K562 (cell line): ENCODE data around the gene MGST2. TPM values are rescaled to one million over a fixed set of nuclear protein-coding genes. Genes with fewer than 3 reads are reported as not detected.

Experiments
- AFF4 ChIP-seq: sonication (generic); formaldehyde crosslinking; IDR thresholded peaks from 2 replicates; pipeline ENCODE4 v1.8.0; 2023; ENCODE audit warnings: mild to moderate bottlenecking, missing genetic modification reagents
- ATF3 ChIP-seq, 2 experiments: fragments of 450-650 bp in 1 of 2; sonication (generic) in 1 of 2; formaldehyde crosslinking in 1 of 2; IDR thresholded peaks in 1 of 2; conservative IDR thresholded peaks in 1 of 2; 2 replicates each; pipeline versions ENCODE4 v1.6.1 to v1.8.1; 2016 to 2023; ENCODE audit warnings: mild to moderate bottlenecking in 2 of 2, moderate library complexity in 2 of 2, inconsistent platforms in 1 of 2, missing genetic modification reagents in 1 of 2
- ATF7 ChIP-seq: fragments of 450-650 bp; IDR thresholded peaks from 2 replicates; pipeline ENCODE4 v1.7.1; 2014; ENCODE audit warnings: mild to moderate bottlenecking, moderate library complexity
- CC2D1A ChIP-seq: fragments of 450-650 bp; IDR thresholded peaks from 2 replicates; pipeline ENCODE4 v1.6.1; 2017; ENCODE audit warnings: mild to moderate bottlenecking
- CEBPG ChIP-seq, 3 experiments: fragments of 200-800 bp in 1 of 3; sonication (Bioruptor generic) in 1 of 3; sonication (generic) in 1 of 3; formaldehyde crosslinking in 1 of 3; IDR thresholded peaks in 2 of 3; conservative IDR thresholded peaks in 1 of 3; 2 replicates each; pipeline versions ENCODE4 v1.6.1 to v1.8.0; 2016 to 2022; ENCODE audit warnings: missing compliant biosample characterization in 2 of 3, missing genetic modification characterization in 2 of 3, mild to moderate bottlenecking in 1 of 3, missing genetic modification reagents in 1 of 3
- GABPB2 ChIP-seq: fragments of 250-450 bp; sonication (Bioruptor Pico); conservative IDR thresholded peaks from 2 replicates; pipeline ENCODE4 v1.5.1; 2021; ENCODE audit warnings: mild to moderate bottlenecking
- NFIX ChIP-seq: fragments of 250-450 bp; sonication (Bioruptor Pico); IDR thresholded peaks from 2 replicates; pipeline ENCODE4 v1.4.0; 2020; ENCODE audit warnings: low read depth, mild to moderate bottlenecking, moderate library complexity
- RAD21 ChIP-seq, 2 experiments: fragments of 250-450 bp in 1 of 2; fragments of 450-650 bp in 1 of 2; sonication (Bioruptor Pico) in 1 of 2; formaldehyde crosslinking in 1 of 2; IDR thresholded peaks in 1 of 2; conservative IDR thresholded peaks in 1 of 2; 2 replicates each; pipeline versions ENCODE4 v1.4.0 to v1.8.0; 2020 to 2022; ENCODE audit warnings: mild to moderate bottlenecking in 2 of 2, moderate library complexity in 1 of 2
- REST ChIP-seq, 2 experiments: fragments of 450-650 bp; formaldehyde crosslinking in 1 of 2; IDR thresholded peaks; 2 replicates each; pipeline versions ENCODE4 v1.4.0 to v1.6.1; 2014 to 2020; ENCODE audit warnings: mild to moderate bottlenecking in 2 of 2, borderline replicate concordance in 1 of 2, low read depth in 1 of 2
- SIN3B ChIP-seq: fragments of 450-650 bp; IDR thresholded peaks from 2 replicates; pipeline ENCODE4 v1.6.1; 2017; ENCODE audit warnings: low read depth, mild to moderate bottlenecking, moderate library complexity
- SMAD1 ChIP-seq: fragments of 150-350 bp; IDR thresholded peaks from 2 replicates; pipeline ENCODE4 v1.6.1; 2014; ENCODE audit warnings: low read length, low read depth; ENCODE audit not compliant: partially characterized antibody
- ZNF717 ChIP-seq: fragments of 250-450 bp; sonication (Bioruptor Pico); IDR thresholded peaks from 2 replicates; pipeline ENCODE4 v1.5.0; 2021
- ZNF76 ChIP-seq: fragments of 250-450 bp; sonication (Bioruptor Pico); IDR thresholded peaks from 2 replicates; pipeline ENCODE4 v1.4.0; 2020; ENCODE audit warnings: mild to moderate bottlenecking, moderate library complexity, borderline replicate concordance
- ZNF830 ChIP-seq: fragments of 250-450 bp; sonication (Bioruptor Pico); IDR thresholded peaks from 2 replicates; pipeline ENCODE4 v1.5.0; 2021; ENCODE audit warnings: mild to moderate bottlenecking
- polyA plus RNA-seq, 8 experiments: library from polyadenylated mRNA; depleted of rRNA in 4 of 8; stranded (reverse) in 5 of 8; unstranded in 3 of 8; fragments of >200 nt; fragmentation: Nextera tagmentation in 2 of 8; fragmentation: Illumina TruSeq in 1 of 8; extraction: Ambion mirVana in 2 of 8; extraction: Trizol in 1 of 8; gene quantifications; 2 replicates each; pipeline versions ENCODE4 v1.2.1 to v1.2.3, GENCODE V29; 2011 to 2014; ENCODE audit warnings: inconsistent platforms in 1 of 8, missing spikeins in 1 of 8
- total RNA-seq, 7 experiments: library from RNA; depleted of rRNA in 6 of 7; stranded (reverse); fragments of >200 nt in 6 of 7; fragmentation: Illumina TruSeq in 2 of 7; extraction: Trizol in 2 of 7; gene quantifications; 2 replicates each; pipeline versions ENCODE4 v1.2.1 to v1.2.3, GENCODE V29; 2011 to 2021; ENCODE audit warnings: low replicate concordance in 1 of 7

MGST2 gene
- total and polyA plus RNA-seq, 9 of the 15 experiments (the other 6 are each of a cell fraction or from before 2014, with no cell fraction given), result 38.7 to 115 (median 84.6) TPM

- TF ChIP-seq RAD21 (CRISPR knock-in tag; conservative IDR thresholded peaks at IDR 0.05 in 1 of 2, IDR thresholded peaks at IDR 0.05 in 1 of 2), result peak; percentile 73 to 77
- TF ChIP-seq SIN3B, result no peak
- TF ChIP-seq ZNF717 (CRISPR knock-in tag), result no peak
- TF ChIP-seq ATF3 (IDR thresholded peaks at IDR 0.05), result peak; percentile 88
- no peak for TF ChIP-seq ATF3 (CRISPR knock-in tag; conservative IDR thresholded peaks at IDR 0.05)
- TF ChIP-seq CEBPG (CRISPR knock-in tag; IDR thresholded peaks at IDR 0.05), result peak; percentile 80
- peak; percentile 94 to 96 for TF ChIP-seq CEBPG (tag; conservative IDR thresholded peaks at IDR 0.05 in 1 of 2, IDR thresholded peaks at IDR 0.05 in 1 of 2)
- TF ChIP-seq CC2D1A, result no peak
- TF ChIP-seq ZNF76 (CRISPR knock-in tag), result no peak
- TF ChIP-seq ATF7, result peak; percentile 85
- TF ChIP-seq ZNF830, result no peak
- TF ChIP-seq NFIX (CRISPR knock-in tag), result no peak
- no peak for TF ChIP-seq GABPB2 (CRISPR knock-in tag)
- TF ChIP-seq AFF4 (CRISPR knock-in tag), result no peak
- peak; percentile 55; the same call in 1 of the 2 replicates for TF ChIP-seq REST (IDR thresholded peaks at IDR 0.05; ENCODE audit: borderline replicate concordance)
- no peak for TF ChIP-seq REST (CRISPR knock-in tag; IDR thresholded peaks at IDR 0.05; ENCODE audit: low read depth)
- TF ChIP-seq SMAD1, result peak; percentile 39
Measured at GRCh38 chr4:139740531-139741041, 75.0 kb downstream of the MGST2 start (continued).
